ENCODE measurements around the gene DDTL.

- TF ChIP-seq POLR2A (IDR thresholded peaks at IDR 0.05; ENCODE audit: control extremely low read depth in 1 of 2, low read depth in 2 of 2, low read length in 2 of 2) (no peak), RXRA (IDR thresholded peaks at IDR 0.05; ENCODE audit: insufficient read depth, low read depth, low read length) (no peak), TAF1 (IDR thresholded peaks at IDR 0.05; ENCODE audit: low read depth, low read length) (no peak), SP2 (IDR thresholded peaks at IDR 0.05; ENCODE audit: low read length) (no peak), RFX5 (IDR thresholded peaks at IDR 0.05; ENCODE audit: borderline replicate concordance, low read depth, low read length) (no peak)
- TF ChIP-seq, protein P1, sequence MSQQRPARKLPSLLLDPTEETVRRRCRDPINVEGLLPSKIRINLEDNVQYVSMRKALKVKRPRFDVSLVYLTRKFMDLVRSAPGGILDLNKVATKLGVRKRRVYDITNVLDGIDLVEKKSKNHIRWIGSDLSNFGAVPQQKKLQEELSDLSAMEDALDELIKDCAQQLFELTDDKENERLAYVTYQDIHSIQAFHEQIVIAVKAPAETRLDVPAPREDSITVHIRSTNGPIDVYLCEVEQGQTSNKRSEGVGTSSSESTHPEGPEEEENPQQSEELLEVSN (IDR thresholded peaks at IDR 0.05), result no peak
- TF ChIP-seq, protein P2, sequence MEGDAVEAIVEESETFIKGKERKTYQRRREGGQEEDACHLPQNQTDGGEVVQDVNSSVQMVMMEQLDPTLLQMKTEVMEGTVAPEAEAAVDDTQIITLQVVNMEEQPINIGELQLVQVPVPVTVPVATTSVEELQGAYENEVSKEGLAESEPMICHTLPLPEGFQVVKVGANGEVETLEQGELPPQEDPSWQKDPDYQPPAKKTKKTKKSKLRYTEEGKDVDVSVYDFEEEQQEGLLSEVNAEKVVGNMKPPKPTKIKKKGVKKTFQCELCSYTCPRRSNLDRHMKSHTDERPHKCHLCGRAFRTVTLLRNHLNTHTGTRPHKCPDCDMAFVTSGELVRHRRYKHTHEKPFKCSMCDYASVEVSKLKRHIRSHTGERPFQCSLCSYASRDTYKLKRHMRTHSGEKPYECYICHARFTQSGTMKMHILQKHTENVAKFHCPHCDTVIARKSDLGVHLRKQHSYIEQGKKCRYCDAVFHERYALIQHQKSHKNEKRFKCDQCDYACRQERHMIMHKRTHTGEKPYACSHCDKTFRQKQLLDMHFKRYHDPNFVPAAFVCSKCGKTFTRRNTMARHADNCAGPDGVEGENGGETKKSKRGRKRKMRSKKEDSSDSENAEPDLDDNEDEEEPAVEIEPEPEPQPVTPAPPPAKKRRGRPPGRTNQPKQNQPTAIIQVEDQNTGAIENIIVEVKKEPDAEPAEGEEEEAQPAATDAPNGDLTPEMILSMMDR (IDR thresholded peaks at IDR 0.05; ENCODE audit: control extremely low read depth in 1 of 3, insufficient read depth in 1 of 3, low read depth in 1 of 3, low read length in 3 of 3), result no peak
These were observed 40.2 kb downstream of the DDTL start for GRCh38 chr22:24006914-24007214.

Data from H1 (cell line).